ENCODE measurements around the gene NTHL1.

- no peak for TF ChIP-seq CTCF (IDR thresholded peaks at IDR 0.05)
- TF ChIP-seq EP300 (IDR thresholded peaks at IDR 0.05): no peak
Measured at GRCh38 chr16:2019921-2020831, 27.5 kb downstream of the NTHL1 start.

Data from ovary (tissue), 3 donors.